HEK293 (cell line): ENCODE results near the gene UBR4.

ENCODE experiments used
- CTCF ChIP-seq: fragments of 450-650 bp; formaldehyde crosslinking; IDR thresholded peaks from 2 replicates; pipeline ENCODE4 v1.5.1; 2016; ENCODE audit warnings: missing biosample characterization, missing genetic modification characterization
- KLF10 ChIP-seq: fragments of 450-650 bp; IDR thresholded peaks from 2 replicates; pipeline ENCODE4 v1.5.1; 2018; ENCODE audit warnings: missing biosample characterization, mild to moderate bottlenecking, missing genetic modification characterization
- PATZ1 ChIP-seq: fragments of 450-650 bp; formaldehyde crosslinking; IDR thresholded peaks from 2 replicates; pipeline ENCODE4 v1.5.1; 2016; ENCODE audit warnings: missing biosample characterization, missing genetic modification characterization
- TCF7L2 ChIP-seq: IDR thresholded peaks from 2 replicates; pipeline ENCODE4 v1.6.1; 2011; ENCODE audit warnings: low read depth, mild to moderate bottlenecking, inconsistent platforms, low read length, moderate library complexity, borderline replicate concordance
- TSHZ1 ChIP-seq: fragments of 450-650 bp; formaldehyde crosslinking; IDR thresholded peaks from 2 replicates; pipeline ENCODE4 v1.5.1; 2016; ENCODE audit warnings: missing biosample characterization, missing genetic modification characterization, borderline replicate concordance
- ZNF24 ChIP-seq: fragments of 450-650 bp; formaldehyde crosslinking; IDR thresholded peaks from 2 replicates; pipeline ENCODE4 v1.5.1; 2016; ENCODE audit warnings: missing biosample characterization, missing genetic modification characterization
- ZNF449 ChIP-seq: fragments of 450-650 bp; formaldehyde crosslinking; IDR thresholded peaks from 2 replicates; pipeline ENCODE4 v1.5.1; 2017; ENCODE audit warnings: missing biosample characterization, mild to moderate bottlenecking, missing genetic modification characterization, moderate library complexity

DNA sequence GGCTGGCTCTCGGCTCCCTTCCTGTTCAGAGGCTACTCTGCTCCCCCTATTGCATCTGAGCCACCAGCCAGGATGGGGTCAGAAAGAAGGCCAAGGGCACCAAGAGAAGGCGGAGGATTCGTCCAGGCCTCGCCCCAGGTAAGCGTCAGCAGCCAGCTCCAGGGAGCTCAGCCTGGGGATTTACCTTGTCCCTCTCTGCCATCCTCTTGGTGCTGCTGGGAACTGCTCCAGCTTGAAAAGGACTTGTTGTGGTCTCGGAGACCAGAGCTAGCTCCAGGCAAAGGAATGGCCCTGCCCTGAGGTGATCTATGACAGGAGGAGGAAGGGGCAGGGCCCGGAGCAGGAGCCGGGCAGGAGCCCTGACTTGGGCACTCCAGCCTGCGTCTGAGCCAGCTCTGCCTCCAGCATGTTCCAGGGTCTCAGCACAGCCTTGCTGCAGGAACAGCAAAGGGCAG, 139.8 kb downstream of the UBR4 start:
- TF ChIP-seq ZNF449 (tag by site-specific recombination) = no peak
- no peak for TF ChIP-seq TCF7L2
- TF ChIP-seq TSHZ1 = no peak
- no peak for TF ChIP-seq PATZ1
- TF ChIP-seq CTCF = no peak
- TF ChIP-seq KLF10 (tag by site-specific recombination) = no peak
- no peak for TF ChIP-seq ZNF24 (tag by site-specific recombination)
